ENCODE measurements around the gene OSBPL3.

- TF ChIP-seq CTCF (IDR thresholded peaks at IDR 0.05; ENCODE audit: poor library complexity, severe bottlenecking): no peak
- no peak for TF ChIP-seq EZH2 (IDR thresholded peaks at IDR 0.05; ENCODE audit: borderline replicate concordance, insufficient read depth, low read length, poor library complexity, severe bottlenecking)
- TF ChIP-seq EP300 (conservative IDR thresholded peaks at IDR 0.05; ENCODE audit: poor library complexity, severe bottlenecking): no peak
- no peak for TF ChIP-seq POLR2AphosphoS5 (IDR thresholded peaks at IDR 0.05)
- TF ChIP-seq, protein P1, sequence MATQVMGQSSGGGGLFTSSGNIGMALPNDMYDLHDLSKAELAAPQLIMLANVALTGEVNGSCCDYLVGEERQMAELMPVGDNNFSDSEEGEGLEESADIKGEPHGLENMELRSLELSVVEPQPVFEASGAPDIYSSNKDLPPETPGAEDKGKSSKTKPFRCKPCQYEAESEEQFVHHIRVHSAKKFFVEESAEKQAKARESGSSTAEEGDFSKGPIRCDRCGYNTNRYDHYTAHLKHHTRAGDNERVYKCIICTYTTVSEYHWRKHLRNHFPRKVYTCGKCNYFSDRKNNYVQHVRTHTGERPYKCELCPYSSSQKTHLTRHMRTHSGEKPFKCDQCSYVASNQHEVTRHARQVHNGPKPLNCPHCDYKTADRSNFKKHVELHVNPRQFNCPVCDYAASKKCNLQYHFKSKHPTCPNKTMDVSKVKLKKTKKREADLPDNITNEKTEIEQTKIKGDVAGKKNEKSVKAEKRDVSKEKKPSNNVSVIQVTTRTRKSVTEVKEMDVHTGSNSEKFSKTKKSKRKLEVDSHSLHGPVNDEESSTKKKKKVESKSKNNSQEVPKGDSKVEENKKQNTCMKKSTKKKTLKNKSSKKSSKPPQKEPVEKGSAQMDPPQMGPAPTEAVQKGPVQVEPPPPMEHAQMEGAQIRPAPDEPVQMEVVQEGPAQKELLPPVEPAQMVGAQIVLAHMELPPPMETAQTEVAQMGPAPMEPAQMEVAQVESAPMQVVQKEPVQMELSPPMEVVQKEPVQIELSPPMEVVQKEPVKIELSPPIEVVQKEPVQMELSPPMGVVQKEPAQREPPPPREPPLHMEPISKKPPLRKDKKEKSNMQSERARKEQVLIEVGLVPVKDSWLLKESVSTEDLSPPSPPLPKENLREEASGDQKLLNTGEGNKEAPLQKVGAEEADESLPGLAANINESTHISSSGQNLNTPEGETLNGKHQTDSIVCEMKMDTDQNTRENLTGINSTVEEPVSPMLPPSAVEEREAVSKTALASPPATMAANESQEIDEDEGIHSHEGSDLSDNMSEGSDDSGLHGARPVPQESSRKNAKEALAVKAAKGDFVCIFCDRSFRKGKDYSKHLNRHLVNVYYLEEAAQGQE (IDR thresholded peaks at IDR 0.05; ENCODE audit: borderline replicate concordance): no peak
- TF ChIP-seq TAF1 (IDR thresholded peaks at IDR 0.05; ENCODE audit: low read depth): no peak
- TF ChIP-seq SMC3 (conservative IDR thresholded peaks at IDR 0.05; ENCODE audit: poor library complexity): no peak
- no peak for TF ChIP-seq RAD21 (conservative IDR thresholded peaks at IDR 0.05)
- TF ChIP-seq MXI1 (conservative IDR thresholded peaks at IDR 0.05; ENCODE audit: poor library complexity, severe bottlenecking): no peak
Measured at GRCh38 chr7:24885716-24886115, 94.3 kb downstream of the OSBPL3 start.

All from neural cell (in vitro differentiated cells).